ENCODE data around the gene FOSB.

GRCh38 chr19:45420871-45421270, 46.9 kb upstream of the FOSB start:
- no peak for TF ChIP-seq POLR2AphosphoS5 (IDR thresholded peaks at IDR 0.05; ENCODE audit: insufficient read depth, low read depth, low read length)
- TF ChIP-seq, protein P1, sequence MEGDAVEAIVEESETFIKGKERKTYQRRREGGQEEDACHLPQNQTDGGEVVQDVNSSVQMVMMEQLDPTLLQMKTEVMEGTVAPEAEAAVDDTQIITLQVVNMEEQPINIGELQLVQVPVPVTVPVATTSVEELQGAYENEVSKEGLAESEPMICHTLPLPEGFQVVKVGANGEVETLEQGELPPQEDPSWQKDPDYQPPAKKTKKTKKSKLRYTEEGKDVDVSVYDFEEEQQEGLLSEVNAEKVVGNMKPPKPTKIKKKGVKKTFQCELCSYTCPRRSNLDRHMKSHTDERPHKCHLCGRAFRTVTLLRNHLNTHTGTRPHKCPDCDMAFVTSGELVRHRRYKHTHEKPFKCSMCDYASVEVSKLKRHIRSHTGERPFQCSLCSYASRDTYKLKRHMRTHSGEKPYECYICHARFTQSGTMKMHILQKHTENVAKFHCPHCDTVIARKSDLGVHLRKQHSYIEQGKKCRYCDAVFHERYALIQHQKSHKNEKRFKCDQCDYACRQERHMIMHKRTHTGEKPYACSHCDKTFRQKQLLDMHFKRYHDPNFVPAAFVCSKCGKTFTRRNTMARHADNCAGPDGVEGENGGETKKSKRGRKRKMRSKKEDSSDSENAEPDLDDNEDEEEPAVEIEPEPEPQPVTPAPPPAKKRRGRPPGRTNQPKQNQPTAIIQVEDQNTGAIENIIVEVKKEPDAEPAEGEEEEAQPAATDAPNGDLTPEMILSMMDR (IDR thresholded peaks at IDR 0.05; ENCODE audit: extremely low read depth in 1 of 2, insufficient read depth in 1 of 2, low read depth in 1 of 2, low read length in 2 of 2) = no peak
- TF ChIP-seq POLR2A (IDR thresholded peaks at IDR 0.05; ENCODE audit: low read depth, low read length) = no peak
- TF ChIP-seq JUN (IDR thresholded peaks at IDR 0.05; ENCODE audit: borderline replicate concordance, insufficient read depth, insufficient read length, low read depth) = no peak
- no peak for TF ChIP-seq MYC (IDR thresholded peaks at IDR 0.05; ENCODE audit: low read depth, low read length)
- TF ChIP-seq EZH2 (IDR thresholded peaks at IDR 0.05; ENCODE audit: borderline replicate concordance, low read depth, low read length, severe bottlenecking) = no peak
- TF ChIP-seq FOS (IDR thresholded peaks at IDR 0.05; ENCODE audit: borderline replicate concordance, insufficient read depth, low read length) = no peak
- TF ChIP-seq, protein P2, sequence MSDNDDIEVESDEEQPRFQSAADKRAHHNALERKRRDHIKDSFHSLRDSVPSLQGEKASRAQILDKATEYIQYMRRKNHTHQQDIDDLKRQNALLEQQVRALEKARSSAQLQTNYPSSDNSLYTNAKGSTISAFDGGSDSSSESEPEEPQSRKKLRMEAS (IDR thresholded peaks at IDR 0.05; ENCODE audit: insufficient read depth, insufficient read length) = no peak

All from endothelial cell of umbilical vein (primary cell).